GM12891 (cell line): ENCODE measurements around the gene CHCT1. TPM values are rescaled to one million over a fixed set of nuclear protein-coding genes. Genes with fewer than 3 reads are reported as not detected.
"Not testable (repeated sequence)": the region's sequence is repeated elsewhere in the genome, so short reads cannot be mapped to it uniquely, and the experiment has no call there.

Experiments used
- DNase-seq: peaks from one replicate; pipeline ENCODE4 v3.0.0; 2011; ENCODE audit warnings: low spot score; ENCODE audit not compliant: insufficient read length
- FAIRE-seq: peaks from 2 replicates; lab custom pipeline; 2011; peaks lifted over from hg19 to GRCh38; lab: Jason Lieb, UNC
- PAX5 ChIP-seq: IDR thresholded peaks from 2 replicates; pipeline ENCODE4 v1.6.1; 2011; ENCODE audit warnings: low read length, moderate library complexity, mild to moderate bottlenecking; ENCODE audit not compliant: insufficient read depth, severe bottlenecking
- POLR2A ChIP-seq: IDR thresholded peaks from 2 replicates; pipeline ENCODE4 v1.6.1; 2011; ENCODE audit warnings: low read depth, low read length, control low read depth
- POLR2AphosphoS5 ChIP-seq: IDR thresholded peaks from 2 replicates; pipeline ENCODE4 v1.6.1; 2011; ENCODE audit warnings: low read depth, low read length, control low read depth
- POU2F2 ChIP-seq: IDR thresholded peaks from 2 replicates; pipeline ENCODE4 v1.6.1; 2011; ENCODE audit warnings: low read depth, mild to moderate bottlenecking, control low read depth, low read length, moderate library complexity
- SPI1 ChIP-seq: IDR thresholded peaks from 2 replicates; pipeline ENCODE4 v1.6.1; 2011; ENCODE audit warnings: low read depth, low read length, control low read depth
- TAF1 ChIP-seq: IDR thresholded peaks from 2 replicates; pipeline ENCODE4 v1.6.1; 2011; ENCODE audit warnings: low read depth, low read length, control low read depth
- polyA plus RNA-seq: library from polyadenylated mRNA; unstranded; fragments of >200 nt; gene quantifications from one replicate; pipeline ENCODE4 v1.2.1, GENCODE V29; 2012; ENCODE audit warnings: low read depth, missing spikeins, inconsistent platforms; ENCODE audit not compliant: missing spikeins

CHCT1 gene
- 0.47 TPM for polyA plus RNA-seq

DNA sequence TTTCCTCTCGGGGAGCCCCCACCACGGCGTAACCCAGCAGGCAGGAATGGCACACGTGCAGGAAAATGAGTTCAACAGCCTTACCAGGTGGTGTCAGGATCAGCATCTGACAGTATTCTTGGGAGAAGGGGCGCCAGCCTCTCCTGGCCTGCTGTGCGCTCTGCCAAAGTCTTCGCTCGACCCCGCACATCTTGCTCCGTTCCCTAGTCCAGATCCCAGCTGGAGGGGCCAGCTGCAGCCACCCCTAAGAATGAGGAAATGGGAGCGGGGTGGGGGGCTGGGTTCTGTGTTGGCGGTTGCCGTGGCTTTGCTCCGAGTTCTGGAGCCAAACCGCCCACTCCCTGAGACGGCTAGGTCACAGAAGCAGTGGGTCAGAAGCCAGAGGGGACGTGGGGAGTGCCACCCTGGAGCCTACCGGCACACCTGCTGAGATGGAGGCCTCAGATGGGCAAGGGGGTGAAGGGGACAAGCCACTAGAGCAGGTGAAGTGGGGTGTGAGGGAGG is at the start of gene CHCT1:
TSS of gene CHCT1 (plus strand) at position 328 of the 504 bp plus-strand sequence. CDS start at position 432, 104 bp downstream.
- DNase-seq = no peak
- FAIRE-seq = no peak
- no peak for TF ChIP-seq POLR2AphosphoS5
- peak; percentile 15; the same call in 1 of the 2 replicates for TF ChIP-seq SPI1

DNA sequence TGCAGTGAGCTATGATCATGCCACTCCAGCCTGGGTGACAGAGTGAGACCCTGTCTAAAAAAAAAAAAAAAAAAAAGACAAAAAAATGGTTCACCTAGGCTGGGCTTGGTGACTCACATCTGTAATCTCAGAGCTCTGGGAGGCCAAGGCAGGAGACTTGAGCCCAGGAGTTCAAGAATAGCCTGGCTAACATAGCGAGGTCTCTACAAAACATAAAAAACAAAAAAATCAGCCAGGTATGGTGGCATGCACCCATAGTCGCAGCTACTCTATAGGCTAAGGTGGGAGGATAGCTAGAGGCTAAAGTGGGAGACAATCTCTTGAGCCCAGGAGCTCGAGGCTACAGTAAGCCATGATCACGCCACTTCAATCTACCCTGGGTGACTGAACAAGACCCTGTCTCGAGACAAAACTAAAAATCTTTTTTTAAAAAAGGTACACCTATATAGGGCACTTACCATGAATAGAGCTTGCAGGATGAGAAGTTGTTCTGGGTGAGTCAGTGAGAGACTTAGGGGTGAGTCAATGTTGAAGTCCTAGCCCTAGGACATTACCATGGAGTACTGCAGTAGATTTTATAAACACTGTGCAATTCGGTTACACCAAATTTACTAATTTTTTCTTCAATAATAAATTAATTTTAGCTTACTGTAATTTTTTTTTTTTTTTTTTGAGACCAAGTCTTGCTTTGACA is 49.4 kb upstream of the CHCT1 start:
- FAIRE-seq (no peak), DNase-seq (no peak)
- no peak for TF ChIP-seq PAX5
- no peak for TF ChIP-seq TAF1
- TF ChIP-seq POLR2A = no peak
- TF ChIP-seq SPI1 = no peak
- no peak for TF ChIP-seq POU2F2
- no peak for TF ChIP-seq POLR2AphosphoS5

DNA sequence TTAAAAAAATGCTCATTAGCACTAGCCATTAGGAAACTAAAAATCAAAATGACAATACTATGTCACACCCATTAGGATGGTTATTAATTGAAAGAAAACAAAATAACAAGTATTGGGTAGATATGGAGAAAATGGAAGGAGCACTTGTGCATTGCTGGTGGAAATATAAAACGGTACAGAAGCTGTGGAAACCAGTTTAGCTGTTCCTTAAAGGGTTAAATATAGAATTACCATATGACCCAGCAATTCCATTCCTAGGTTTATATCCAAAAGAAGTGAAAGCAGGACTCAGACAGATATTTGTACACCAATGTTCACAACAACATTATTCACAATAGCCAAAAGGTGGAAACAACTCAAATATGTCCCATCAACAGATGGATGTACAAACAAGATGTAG is 44.1 kb upstream of the CHCT1 start:
- DNase-seq, FAIRE-seq: not testable (repeated sequence)

DNA sequence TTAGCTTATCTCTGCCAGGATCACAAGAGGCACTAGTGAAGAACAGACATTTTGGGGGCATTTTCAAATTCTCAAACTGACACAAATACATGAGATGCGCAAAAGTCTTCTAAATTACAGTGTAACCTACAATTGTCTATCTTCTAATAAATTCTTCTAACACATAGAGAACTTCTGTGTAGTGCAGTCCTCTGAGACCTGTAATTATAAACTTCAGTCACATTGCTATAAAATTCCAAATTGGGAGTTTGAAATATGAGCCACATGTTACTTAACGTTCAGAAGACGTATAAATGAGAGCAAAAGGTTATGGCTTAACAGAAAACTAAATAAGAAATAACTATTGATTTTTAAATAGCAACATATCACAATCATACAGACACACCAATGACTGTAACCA is 42.8 kb upstream of the CHCT1 start:
- not testable (repeated sequence) for FAIRE-seq

DNA sequence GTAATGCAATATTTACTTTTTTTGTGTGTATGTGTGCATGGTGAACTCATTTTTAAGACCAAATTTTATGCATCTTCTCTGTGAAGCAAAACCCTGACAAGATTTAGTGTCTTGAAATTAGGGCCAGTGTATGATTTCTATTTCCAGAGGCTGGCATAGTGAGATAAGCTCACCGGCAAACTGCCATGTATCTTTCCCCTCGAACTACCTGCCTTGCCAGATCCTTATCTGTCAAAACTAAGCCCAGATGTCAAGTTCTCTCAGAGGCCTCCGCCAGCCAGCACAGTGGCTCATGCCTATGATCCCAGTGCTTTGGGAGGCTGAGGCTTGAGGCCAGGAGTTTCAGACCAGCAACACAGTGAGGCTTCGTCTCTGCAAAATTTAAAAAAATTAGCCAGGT is 40.3 kb upstream of the CHCT1 start:
- FAIRE-seq = no peak
- TF ChIP-seq TAF1 (no peak), SPI1 (no peak), POLR2AphosphoS5 (no peak), POU2F2 (no peak), PAX5 (no peak), POLR2A (no peak)
- DNase-seq = no peak

More for the DNA sequence above, 42.8 kb upstream of the CHCT1 start:
- not testable (repeated sequence) for DNase-seq

DNA sequence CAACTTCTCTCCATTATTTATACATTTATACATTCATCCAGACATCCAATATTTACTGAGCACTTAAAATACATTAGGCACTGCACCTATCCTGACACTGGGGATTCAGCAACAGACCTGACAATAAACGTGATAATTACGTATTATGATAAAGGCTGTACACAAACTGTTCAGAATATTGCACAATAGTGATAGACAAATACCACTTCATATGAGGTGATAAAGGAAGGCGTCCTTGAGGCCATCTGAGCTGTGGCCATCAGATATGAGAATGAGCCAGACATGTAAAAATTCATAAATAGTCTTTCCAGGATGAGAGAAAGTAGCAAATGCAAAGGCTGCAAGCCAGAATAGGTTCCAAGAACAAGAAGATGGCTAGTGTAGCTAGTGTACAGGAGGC is 38.9 kb upstream of the CHCT1 start:
- TF ChIP-seq POLR2AphosphoS5 = no peak
- no peak for TF ChIP-seq TAF1
- no peak for DNase-seq
- no peak for FAIRE-seq

DNA sequence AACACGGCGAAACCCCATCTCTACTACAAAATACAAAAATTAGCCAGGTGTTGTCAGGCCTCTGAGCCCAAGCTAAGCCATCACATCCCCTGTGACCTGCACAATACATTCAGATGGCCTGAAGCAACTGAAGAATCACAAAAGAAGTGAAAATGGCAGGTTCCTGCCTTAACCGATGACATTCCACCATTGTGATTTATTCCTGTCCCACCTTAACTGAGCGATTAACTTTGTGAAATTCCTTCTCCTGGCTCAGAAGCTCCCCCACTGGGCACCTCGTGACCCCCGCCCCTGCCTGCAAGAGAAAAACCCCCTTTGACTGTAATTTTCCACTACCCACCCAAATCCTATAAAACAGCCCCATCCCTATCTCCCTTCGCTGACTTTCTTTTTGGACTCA is 37.4 kb upstream of the CHCT1 start:
- DNase-seq, FAIRE-seq: not testable (repeated sequence)

DNA sequence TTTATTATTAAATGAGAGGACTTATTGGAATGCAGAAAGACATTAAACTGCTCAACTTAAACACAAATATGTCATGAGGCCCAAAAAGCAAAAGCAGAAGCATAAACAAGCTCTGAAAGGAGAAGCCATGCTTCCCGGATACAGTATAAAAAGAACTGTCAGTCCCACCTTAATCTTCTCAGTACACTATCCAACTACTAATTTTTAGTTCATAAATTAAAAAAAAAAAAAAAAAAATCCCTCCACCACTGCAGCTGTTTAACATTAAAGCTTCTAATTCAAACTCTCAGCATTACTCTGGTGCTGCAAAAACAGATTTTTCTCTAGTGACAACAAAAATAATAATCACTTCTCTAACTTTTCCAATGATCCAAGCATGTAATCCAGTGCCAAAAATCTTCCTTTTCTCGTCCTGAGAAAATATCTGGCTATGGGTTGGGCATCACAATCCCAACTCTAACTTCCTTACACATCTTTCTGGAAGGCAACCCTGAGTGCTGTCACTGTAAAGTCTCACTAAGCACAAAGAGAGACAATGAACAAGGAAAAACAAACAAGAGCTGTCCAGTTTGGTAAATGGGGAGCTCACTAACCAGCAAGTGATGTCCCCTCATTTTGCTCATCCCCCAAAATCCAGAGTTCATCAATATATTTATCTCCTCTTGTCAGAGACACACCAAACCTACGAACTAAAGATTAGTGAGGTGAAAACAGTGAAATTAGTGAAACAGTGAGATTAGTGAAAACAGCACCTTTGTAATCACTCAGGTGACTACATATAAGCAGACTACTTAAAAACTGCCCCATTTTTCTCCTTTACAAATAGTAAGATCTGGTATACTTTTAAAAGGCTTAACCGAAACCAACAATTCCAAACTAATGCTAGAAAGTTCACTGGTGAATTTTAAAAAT is 35.9 kb upstream of the CHCT1 start:
- TF ChIP-seq TAF1 (no peak), PAX5 (no peak), SPI1 (no peak), POLR2A (no peak), POU2F2 (no peak), POLR2AphosphoS5 (no peak)
- DNase-seq = no peak
- FAIRE-seq = no peak

DNA sequence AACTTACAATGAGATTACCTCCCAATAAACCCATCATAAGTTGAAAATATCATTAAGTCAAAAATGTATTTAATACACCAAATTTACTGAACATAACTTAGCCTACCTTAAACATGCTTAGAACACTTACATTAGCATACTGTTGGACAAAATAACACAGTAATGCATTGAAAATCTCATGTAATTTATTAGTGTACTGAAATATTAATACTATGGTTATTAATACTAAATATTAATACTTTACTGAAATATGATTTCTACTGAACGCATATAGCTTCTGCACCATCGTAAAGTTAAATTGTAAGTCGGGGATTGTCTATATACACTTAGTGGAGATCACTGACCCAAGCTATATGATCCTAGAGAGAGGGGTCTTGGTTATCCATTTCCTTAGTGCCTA is 34.6 kb upstream of the CHCT1 start:
- TF ChIP-seq POLR2AphosphoS5 = no peak
- no peak for TF ChIP-seq POU2F2
- TF ChIP-seq POLR2A = no peak
- no peak for DNase-seq
- FAIRE-seq = no peak

DNA sequence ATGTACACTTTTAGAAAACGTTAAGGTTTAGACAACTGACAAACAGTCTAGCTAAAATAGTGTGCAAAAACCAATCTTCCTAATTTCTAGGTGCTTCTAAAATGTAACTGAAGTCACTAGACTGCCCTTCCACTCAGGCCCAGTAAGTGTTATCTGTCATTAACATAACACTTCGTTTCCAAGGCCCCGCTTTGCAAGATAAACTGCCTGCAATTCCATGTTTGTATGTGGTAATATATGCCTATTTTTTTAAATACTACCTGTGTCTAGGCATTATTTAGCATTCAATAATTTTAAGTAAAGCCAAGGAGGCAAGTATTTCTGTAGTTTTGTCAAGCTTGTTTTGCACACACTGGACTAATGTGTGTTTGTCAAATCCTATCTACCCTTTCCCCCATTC is 33.5 kb upstream of the CHCT1 start:
- no peak for FAIRE-seq
- DNase-seq = no peak
- no peak for TF ChIP-seq POLR2AphosphoS5
- no peak for TF ChIP-seq TAF1
- no peak for TF ChIP-seq POU2F2
- TF ChIP-seq SPI1 = no peak

DNA sequence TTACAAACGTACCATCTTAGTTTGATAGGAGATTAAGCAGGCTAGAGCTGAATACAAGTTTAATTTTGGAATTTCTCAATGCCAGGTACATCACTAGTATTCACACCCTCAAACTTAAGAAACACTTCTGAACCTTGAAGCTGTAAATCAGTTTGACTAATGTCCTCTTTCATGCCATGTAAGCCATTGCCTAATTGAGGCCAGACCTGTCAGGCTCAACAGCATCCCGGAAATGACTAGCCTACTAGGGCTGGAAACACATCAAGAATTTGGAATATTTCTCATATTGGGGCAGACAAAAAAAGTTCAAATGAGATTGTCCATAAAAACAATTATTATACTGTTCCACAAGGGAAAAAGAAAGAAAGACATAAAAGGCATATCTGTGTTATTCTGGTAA is 32.1 kb upstream of the CHCT1 start:
- DNase-seq (no peak), FAIRE-seq (no peak)
- no peak for TF ChIP-seq POU2F2
- no peak for TF ChIP-seq SPI1
- no peak for TF ChIP-seq POLR2AphosphoS5
- no peak for TF ChIP-seq PAX5
- TF ChIP-seq POLR2A = no peak
- no peak for TF ChIP-seq TAF1
